Measurements from ENCODE around the gene CFAP20DC. TPM values are rescaled to one million over a fixed set of nuclear protein-coding genes. Genes with fewer than 3 reads are reported as not detected.
A peak's percentile ranks its signal among the peaks of the same experiment; 100 is the strongest.

Gene CFAP20DC
- total and polyA plus RNA-seq, 2 of the 4 experiments (the other 2 are of a cell fraction), result 1.2 to 1.6 TPM

GRCh38 chr3:58999134-58999773 lies 50.6 kb downstream of the CFAP20DC start:
- H2BK120ac ChIP-seq (ENCODE audit: low read depth, low read length), result peak overlapping the region; percentile 98
- H3K9me1 ChIP-seq (ENCODE audit: insufficient read depth, low read length), result peaks cover 9% of the 10 kb centered on the region; the same call in 1 of the 2 replicates
- intact Hi-C loops (cut with micrococcal nuclease) (loop anchor here (5.0 to 10.0 kb wide), 2 partner anchors 198 to 426 kb away; no protein-coding TSS in a partner anchor), dilution Hi-C loops (cut with HindIII; ENCODE audit: low sequenced_read_pairs, unreplicated experiment) (no loop called here), in situ Hi-C loops (cut with MboI; ENCODE audit: low sequenced_read_pairs) (loop anchor here (10.0 to 25.0 kb wide), 4 partner anchors 206 to 813 kb away; no protein-coding TSS in a partner anchor)
- peak; percentile 33 for DNase-seq
- peak overlapping the region; percentile 96 for H2BK5ac ChIP-seq (ENCODE audit: low read depth, low read length, poor library complexity, severe bottlenecking)
- H2BK15ac ChIP-seq (ENCODE audit: low read depth, low read length), result peak overlapping the region; percentile 79; the same call in 2 of the 3 replicates
- H3K14ac ChIP-seq (replicated peaks; ENCODE audit: low read depth, low read length), result peak overlapping the region; percentile 96
- peak overlapping the region; percentile 88 for H4K5ac ChIP-seq (ENCODE audit: low read depth, low read length)
- ChIA-PET CTCF (interaction anchor here (3.0 kb wide), 1 partner anchor 53 kb away, joined by 12 read pairs; no protein-coding TSS in a partner anchor), POLR2A (ENCODE audit: unreplicated experiment) (no interaction called here)
- no peak overlapping the region for H3K4me3 ChIP-seq (ENCODE audit: insufficient read depth, low read depth, low read length)
- H3K4me2 ChIP-seq (ENCODE audit: low read depth, low read length), result no peak overlapping the region
- no peaks in the 10 kb centered on the region for H4K20me1 ChIP-seq (ENCODE audit: insufficient read depth, low read length)
- BruUV-seq (replicated peaks), result no TSS peak
- no peaks in the 10 kb centered on the region for H3K36me3 ChIP-seq (ENCODE audit: control insufficient read depth, insufficient read depth, low read length)
- no peaks in the 10 kb centered on the region for H3K79me1 ChIP-seq (ENCODE audit: low read depth in 1 of 2, low read length in 2 of 2)
- peak overlapping the region; percentile 81 for H3K56ac ChIP-seq (ENCODE audit: extremely low read depth, insufficient read depth, low read length)
- H3K18ac ChIP-seq (ENCODE audit: low read depth, low read length), result peak overlapping the region; percentile 97
- peak overlapping the region; percentile 85 for H2AK5ac ChIP-seq (ENCODE audit: low read depth, low read length)
- peak overlapping the region; percentile 91 for H3K4ac ChIP-seq (ENCODE audit: low read depth, low read length)
- no CpG with 5 or more reads among the region's 2 CpGs for WGBS, 2 experiments (ENCODE audit: extremely low coverage in 2 of 2, insufficient read length in 1 of 2)
- ATAC-seq (ENCODE audit: low read depth), result no peak
- peaks cover 10% of the 10 kb centered on the region for H3K4me1 ChIP-seq (ENCODE audit: control insufficient read depth, insufficient read depth, low read length)
- peak overlapping the region; percentile 47 for H2AFZ ChIP-seq (replicated peaks; ENCODE audit: low read length, poor library complexity)
- no peaks in the 10 kb centered on the region for H3K9me3 ChIP-seq (ENCODE audit: control insufficient read depth, insufficient read depth, low read length)
- H3K27me3 ChIP-seq (ENCODE audit: control insufficient read depth, insufficient read depth, low read length), result no peaks in the 10 kb centered on the region
- H3K23ac ChIP-seq (ENCODE audit: low read depth, low read length), result peak overlapping the region; percentile 89
- peak overlapping the region; percentile 40 for H3K27ac ChIP-seq (ENCODE audit: insufficient read depth, low read length)
- TF ChIP-seq NFE2L2 (IDR thresholded peaks at IDR 0.05; ENCODE audit: low read depth, low read length) (no peak), CHD1 (IDR thresholded peaks at IDR 0.05; ENCODE audit: low read depth, low read length) (no peak), CEBPB (IDR thresholded peaks at IDR 0.05; ENCODE audit: low read depth, low read length) (peak; percentile 74), USF2 (IDR thresholded peaks at IDR 0.05; ENCODE audit: low read depth, low read length) (no peak), FOS (IDR thresholded peaks at IDR 0.05; ENCODE audit: low read depth, low read length) (no peak)
- peak overlapping the region; percentile 68 to 86 for H4K8ac ChIP-seq (ENCODE audit: low read depth in 2 of 2, low read length in 2 of 2)
- H3K9ac ChIP-seq (ENCODE audit: low read depth, low read length), result peak overlapping the region; percentile 27; the same call in 1 of the 2 replicates
- H2BK20ac ChIP-seq (ENCODE audit: low read depth, low read length), result peak overlapping the region; percentile 99
- H4K91ac ChIP-seq (ENCODE audit: insufficient read depth, low read depth, low read length), result peak overlapping the region; percentile 96
- H2AK9ac ChIP-seq (replicated peaks; ENCODE audit: low read depth, low read length, poor library complexity), result peak overlapping the region; percentile 32
